ENCODE results near the gene POU2AF1. TPM values are rescaled to one million over a fixed set of nuclear protein-coding genes. Genes with fewer than 3 reads are reported as not detected.

POU2AF1 gene
- polyA plus RNA-seq, 1 donor (not counting 4 experiments of a cell fraction or from before 2014, with no cell fraction given): not detected

DNA sequence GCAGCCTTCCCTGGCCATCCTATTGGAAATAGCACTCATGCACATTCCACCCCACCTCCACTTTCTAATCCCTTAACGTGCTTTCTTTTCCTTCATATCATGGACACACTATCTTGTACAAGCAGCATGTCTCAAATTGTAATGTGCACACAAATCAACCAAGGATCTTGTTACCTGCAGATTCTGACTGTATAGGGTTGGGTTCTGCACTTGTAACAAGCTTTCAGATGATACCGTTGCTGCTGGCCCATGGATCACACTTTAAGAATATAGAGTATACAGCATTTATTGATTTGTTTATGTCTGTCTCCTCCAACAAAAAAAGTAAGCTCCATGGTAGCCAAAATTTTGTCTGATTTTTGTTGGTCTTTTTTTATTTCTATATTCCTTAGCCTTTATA is 32.4 kb upstream of the POU2AF1 start:
- no peak overlapping the region for H3K27ac ChIP-seq (ENCODE audit: control insufficient read depth, insufficient read depth, low read length)
- H3K9ac ChIP-seq (ENCODE audit: control insufficient read depth, extremely low read depth, insufficient read depth, low read length): no peak overlapping the region
- H3K4me1 ChIP-seq (ENCODE audit: control insufficient read depth, extremely low read depth, insufficient read depth, low read length): no peaks in the 10 kb centered on the region
- DNase-seq (ENCODE audit: low read depth, low spot score): no peak
- no peaks in the 10 kb centered on the region for H3K9me1 ChIP-seq (ENCODE audit: control insufficient read depth, extremely low read depth, insufficient read depth, low read length)
- no peak for FAIRE-seq
- TF ChIP-seq, protein P1, sequence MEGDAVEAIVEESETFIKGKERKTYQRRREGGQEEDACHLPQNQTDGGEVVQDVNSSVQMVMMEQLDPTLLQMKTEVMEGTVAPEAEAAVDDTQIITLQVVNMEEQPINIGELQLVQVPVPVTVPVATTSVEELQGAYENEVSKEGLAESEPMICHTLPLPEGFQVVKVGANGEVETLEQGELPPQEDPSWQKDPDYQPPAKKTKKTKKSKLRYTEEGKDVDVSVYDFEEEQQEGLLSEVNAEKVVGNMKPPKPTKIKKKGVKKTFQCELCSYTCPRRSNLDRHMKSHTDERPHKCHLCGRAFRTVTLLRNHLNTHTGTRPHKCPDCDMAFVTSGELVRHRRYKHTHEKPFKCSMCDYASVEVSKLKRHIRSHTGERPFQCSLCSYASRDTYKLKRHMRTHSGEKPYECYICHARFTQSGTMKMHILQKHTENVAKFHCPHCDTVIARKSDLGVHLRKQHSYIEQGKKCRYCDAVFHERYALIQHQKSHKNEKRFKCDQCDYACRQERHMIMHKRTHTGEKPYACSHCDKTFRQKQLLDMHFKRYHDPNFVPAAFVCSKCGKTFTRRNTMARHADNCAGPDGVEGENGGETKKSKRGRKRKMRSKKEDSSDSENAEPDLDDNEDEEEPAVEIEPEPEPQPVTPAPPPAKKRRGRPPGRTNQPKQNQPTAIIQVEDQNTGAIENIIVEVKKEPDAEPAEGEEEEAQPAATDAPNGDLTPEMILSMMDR (optimal IDR thresholded peaks at IDR 0.05 in 1 of 3, IDR thresholded peaks at IDR 0.05 in 1 of 3, conservative IDR thresholded peaks at IDR 0.05 in 1 of 3; ENCODE audit: extremely low read depth in 1 of 3, insufficient read depth in 2 of 3, low read length in 3 of 3): no peak
- TF ChIP-seq EZH2 (IDR thresholded peaks at IDR 0.05; ENCODE audit: low read length): no peak
- no peak overlapping the region for H3K4me3 ChIP-seq (ENCODE audit: control insufficient read depth in 2 of 3, extremely low read depth in 1 of 3, insufficient read depth in 2 of 3, low read depth in 1 of 3, low read length in 3 of 3)
- no peaks in the 10 kb centered on the region for H3K27me3 ChIP-seq (ENCODE audit: control insufficient read depth, extremely low read depth, insufficient read depth, low read length)
- H3K9me3 ChIP-seq (ENCODE audit: control insufficient read depth, low read depth, low read length): no peaks in the 10 kb centered on the region
- H2AFZ ChIP-seq (ENCODE audit: control insufficient read depth, low read length): no peak overlapping the region
- dilution Hi-C loops (cut with MboI; ENCODE audit: extremely low pct_ligation_motif_present, low sequenced_read_pairs): no loop called here
- H3K36me3 ChIP-seq (ENCODE audit: control insufficient read depth in 2 of 2, extremely low read depth in 1 of 2, insufficient read depth in 2 of 2, low read length in 2 of 2): no peaks in the 10 kb centered on the region
- H3K79me2 ChIP-seq (ENCODE audit: control insufficient read depth, insufficient read depth, low read length): no peaks in the 10 kb centered on the region
- no peak overlapping the region for H3K4me2 ChIP-seq (ENCODE audit: control insufficient read depth, extremely low read depth, insufficient read depth, low read depth, low read length)
- H4K20me1 ChIP-seq (ENCODE audit: control insufficient read depth, extremely low read depth, insufficient read depth, low read length): no peaks in the 10 kb centered on the region

DNA sequence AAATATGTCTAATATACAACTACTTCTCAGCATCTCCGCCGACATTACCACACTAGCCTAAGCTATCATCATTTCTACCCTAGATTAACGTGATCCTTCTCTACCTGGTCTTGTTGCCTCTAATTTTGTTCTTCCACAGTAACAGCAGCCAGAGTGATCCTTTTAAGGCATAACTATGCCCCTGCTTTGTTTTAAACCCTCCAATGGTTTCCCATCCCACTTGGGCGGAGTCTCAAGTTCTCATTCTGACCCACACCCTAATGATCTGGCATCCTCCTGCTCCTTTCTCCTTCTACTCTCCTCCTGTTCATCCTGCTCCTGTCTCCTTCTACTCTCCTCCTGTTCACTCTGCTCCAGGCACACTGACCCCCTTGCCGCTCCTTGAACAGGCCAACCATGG is 31.9 kb upstream of the POU2AF1 start:
- no peaks in the 10 kb centered on the region for H3K9me3 ChIP-seq (ENCODE audit: control insufficient read depth, low read depth, low read length)
- H3K4me2 ChIP-seq (ENCODE audit: control insufficient read depth, extremely low read depth, insufficient read depth, low read depth, low read length): no peak overlapping the region
- DNase-seq (ENCODE audit: low read depth, low spot score) (no peak), FAIRE-seq (no peak)
- no peak overlapping the region for H3K4me3 ChIP-seq (ENCODE audit: control insufficient read depth in 2 of 3, extremely low read depth in 1 of 3, insufficient read depth in 2 of 3, low read depth in 1 of 3, low read length in 3 of 3)
- H3K9ac ChIP-seq (ENCODE audit: control insufficient read depth, extremely low read depth, insufficient read depth, low read length): no peak overlapping the region
- no peaks in the 10 kb centered on the region for H3K36me3 ChIP-seq (ENCODE audit: control insufficient read depth in 2 of 2, extremely low read depth in 1 of 2, insufficient read depth in 2 of 2, low read length in 2 of 2)
- TF ChIP-seq, protein P1 (optimal IDR thresholded peaks at IDR 0.05 in 1 of 3, IDR thresholded peaks at IDR 0.05 in 1 of 3, conservative IDR thresholded peaks at IDR 0.05 in 1 of 3; ENCODE audit: extremely low read depth in 1 of 3, insufficient read depth in 2 of 3, low read length in 3 of 3): no peak
- TF ChIP-seq EZH2 (IDR thresholded peaks at IDR 0.05; ENCODE audit: low read length): no peak
- dilution Hi-C loops (cut with MboI; ENCODE audit: extremely low pct_ligation_motif_present, low sequenced_read_pairs): no loop called here
- no peaks in the 10 kb centered on the region for H3K9me1 ChIP-seq (ENCODE audit: control insufficient read depth, extremely low read depth, insufficient read depth, low read length)
- no peaks in the 10 kb centered on the region for H3K4me1 ChIP-seq (ENCODE audit: control insufficient read depth, extremely low read depth, insufficient read depth, low read length)
- H3K79me2 ChIP-seq (ENCODE audit: control insufficient read depth, insufficient read depth, low read length): no peaks in the 10 kb centered on the region
- H3K27me3 ChIP-seq (ENCODE audit: control insufficient read depth, extremely low read depth, insufficient read depth, low read length): no peaks in the 10 kb centered on the region
- H3K27ac ChIP-seq (ENCODE audit: control insufficient read depth, insufficient read depth, low read length): no peak overlapping the region
- H2AFZ ChIP-seq (ENCODE audit: control insufficient read depth, low read length): no peak overlapping the region
- H4K20me1 ChIP-seq (ENCODE audit: control insufficient read depth, extremely low read depth, insufficient read depth, low read length): no peaks in the 10 kb centered on the region

All from keratinocyte (primary cell).